Measurements from ENCODE around the gene MPC1.

MPC1 gene

DNA sequence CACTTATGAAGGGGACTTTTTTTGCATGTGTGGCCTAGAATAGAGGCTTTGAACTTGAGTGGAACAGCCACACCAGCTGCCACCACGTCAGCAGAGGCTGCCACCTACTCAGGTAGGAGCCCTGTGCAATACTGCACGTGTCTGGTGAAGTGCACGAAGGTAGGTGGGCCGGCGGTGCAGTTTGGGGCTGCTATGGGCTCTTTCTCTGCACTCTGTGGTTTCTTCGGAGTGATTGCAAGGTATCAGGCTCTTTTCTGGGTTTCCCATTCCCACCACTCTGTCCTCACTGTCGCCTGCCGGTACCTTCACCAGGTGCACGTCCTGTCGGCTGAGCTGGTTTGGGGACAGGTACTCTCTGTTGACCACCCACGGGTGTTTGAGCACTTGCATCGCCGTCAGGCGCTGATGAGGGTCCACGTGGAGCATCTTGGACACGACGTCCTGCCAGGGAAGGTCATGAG is 30.8 kb upstream of the MPC1 start:
- H3K4me3 ChIP-seq (ENCODE audit: control insufficient read depth, low read depth, low read length) = no peak overlapping the region
- TF ChIP-seq, protein P1, sequence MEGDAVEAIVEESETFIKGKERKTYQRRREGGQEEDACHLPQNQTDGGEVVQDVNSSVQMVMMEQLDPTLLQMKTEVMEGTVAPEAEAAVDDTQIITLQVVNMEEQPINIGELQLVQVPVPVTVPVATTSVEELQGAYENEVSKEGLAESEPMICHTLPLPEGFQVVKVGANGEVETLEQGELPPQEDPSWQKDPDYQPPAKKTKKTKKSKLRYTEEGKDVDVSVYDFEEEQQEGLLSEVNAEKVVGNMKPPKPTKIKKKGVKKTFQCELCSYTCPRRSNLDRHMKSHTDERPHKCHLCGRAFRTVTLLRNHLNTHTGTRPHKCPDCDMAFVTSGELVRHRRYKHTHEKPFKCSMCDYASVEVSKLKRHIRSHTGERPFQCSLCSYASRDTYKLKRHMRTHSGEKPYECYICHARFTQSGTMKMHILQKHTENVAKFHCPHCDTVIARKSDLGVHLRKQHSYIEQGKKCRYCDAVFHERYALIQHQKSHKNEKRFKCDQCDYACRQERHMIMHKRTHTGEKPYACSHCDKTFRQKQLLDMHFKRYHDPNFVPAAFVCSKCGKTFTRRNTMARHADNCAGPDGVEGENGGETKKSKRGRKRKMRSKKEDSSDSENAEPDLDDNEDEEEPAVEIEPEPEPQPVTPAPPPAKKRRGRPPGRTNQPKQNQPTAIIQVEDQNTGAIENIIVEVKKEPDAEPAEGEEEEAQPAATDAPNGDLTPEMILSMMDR (IDR thresholded peaks at IDR 0.05; ENCODE audit: control insufficient read depth, insufficient read depth, low read depth, low read length, missing control alignments) = no peak

DNA sequence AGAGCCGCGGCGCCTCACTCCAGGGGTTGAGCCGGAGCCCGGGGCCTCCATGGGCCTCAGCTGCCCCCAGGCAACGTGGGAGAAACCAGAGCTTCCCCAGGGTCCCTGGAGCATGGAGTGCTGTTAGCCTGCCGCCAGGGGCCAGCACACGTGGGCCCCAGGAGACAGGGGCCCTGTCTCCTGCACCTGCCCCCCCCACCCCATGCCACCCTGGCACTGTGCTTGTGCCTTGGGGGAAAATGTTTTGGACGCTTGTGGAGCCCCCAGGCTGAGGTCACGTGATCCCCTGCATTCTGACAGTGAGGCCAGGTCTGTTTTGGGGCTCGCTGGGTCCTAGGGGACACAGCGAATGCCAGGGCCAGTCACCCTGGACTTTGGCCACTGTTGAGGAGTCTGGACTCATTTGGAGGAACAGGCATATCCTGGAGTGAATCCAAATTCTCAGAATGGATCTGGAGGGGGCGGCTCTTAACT is 30.2 kb upstream of the MPC1 start:
- no peak overlapping the region for H3K4me3 ChIP-seq (ENCODE audit: control insufficient read depth, low read depth, low read length)
- TF ChIP-seq, protein P1 (IDR thresholded peaks at IDR 0.05; ENCODE audit: control insufficient read depth, insufficient read depth, low read depth, low read length, missing control alignments) = no peak
- no peak for DNase-seq (ENCODE audit: low read depth)

More for the DNA sequence above, 30.8 kb upstream of the MPC1 start:
- DNase-seq (ENCODE audit: low read depth) = no peak

DNA sequence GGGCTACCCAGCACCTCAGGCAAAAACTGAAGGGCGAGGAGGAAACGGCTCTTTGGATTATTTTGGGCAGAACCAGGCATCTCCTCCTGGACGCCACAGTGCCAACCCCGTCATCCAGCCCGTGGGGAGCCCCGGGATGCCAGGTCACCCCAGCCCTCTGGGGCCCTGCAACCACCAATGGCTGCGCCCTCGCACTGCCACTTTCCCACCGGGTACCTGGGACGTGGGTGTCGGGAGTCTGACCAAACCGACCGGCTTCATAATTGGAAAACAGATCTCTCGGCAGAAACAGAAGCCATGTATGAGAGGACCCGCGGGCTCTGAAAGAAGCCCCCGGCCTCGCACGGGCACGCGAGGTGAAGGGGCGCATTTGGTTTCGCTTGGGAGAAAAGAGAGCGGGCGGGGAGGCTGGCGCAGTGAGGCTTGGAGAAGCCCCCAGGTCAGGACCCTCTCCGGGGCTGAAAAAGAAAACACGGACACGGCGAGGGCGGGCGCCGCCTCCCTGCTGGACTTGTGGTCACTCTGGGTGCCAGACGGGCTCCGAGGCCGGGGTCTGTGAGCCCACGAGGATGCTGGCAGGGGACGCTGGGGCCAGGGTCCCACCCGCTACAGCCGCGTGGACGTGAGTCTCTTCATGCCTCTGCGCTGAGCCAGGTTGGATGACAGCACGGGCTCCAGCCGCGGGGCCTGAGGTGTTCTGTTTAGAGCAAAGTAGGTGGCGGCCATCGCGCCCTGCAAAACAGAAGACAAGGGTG is 29.6 kb upstream of the MPC1 start:
- no peak for DNase-seq (ENCODE audit: low read depth)
- TF ChIP-seq, protein P1 (IDR thresholded peaks at IDR 0.05; ENCODE audit: control insufficient read depth, insufficient read depth, low read depth, low read length, missing control alignments) = no peak
- H3K4me3 ChIP-seq (ENCODE audit: control insufficient read depth, low read depth, low read length) = no peak overlapping the region

DNA sequence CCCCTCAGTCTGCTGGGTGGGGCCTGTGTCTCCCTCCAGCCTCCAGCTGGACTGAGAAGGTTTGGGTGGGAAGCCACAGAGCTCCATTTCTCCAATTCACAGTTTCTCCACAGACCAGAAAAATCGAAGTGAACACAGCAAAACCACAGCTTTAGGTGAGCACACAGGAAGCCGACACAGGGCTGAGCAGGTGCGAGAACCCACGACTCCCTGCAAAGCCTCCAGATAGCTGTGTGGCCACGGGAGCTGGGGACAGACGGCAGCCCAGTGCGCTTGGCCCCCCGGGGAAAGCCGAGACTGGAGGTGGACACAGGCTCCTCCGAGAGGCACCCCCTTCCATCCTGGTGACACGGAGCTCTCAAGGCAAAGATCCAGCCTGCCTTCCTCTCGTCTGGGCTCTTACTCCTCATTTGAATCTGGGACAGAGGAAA is 29.0 kb upstream of the MPC1 start:
- no peak for DNase-seq (ENCODE audit: low read depth)
- H3K4me3 ChIP-seq (ENCODE audit: control insufficient read depth, low read depth, low read length) = no peak overlapping the region
- TF ChIP-seq, protein P1 (IDR thresholded peaks at IDR 0.05; ENCODE audit: control insufficient read depth, insufficient read depth, low read depth, low read length, missing control alignments) = no peak

DNA sequence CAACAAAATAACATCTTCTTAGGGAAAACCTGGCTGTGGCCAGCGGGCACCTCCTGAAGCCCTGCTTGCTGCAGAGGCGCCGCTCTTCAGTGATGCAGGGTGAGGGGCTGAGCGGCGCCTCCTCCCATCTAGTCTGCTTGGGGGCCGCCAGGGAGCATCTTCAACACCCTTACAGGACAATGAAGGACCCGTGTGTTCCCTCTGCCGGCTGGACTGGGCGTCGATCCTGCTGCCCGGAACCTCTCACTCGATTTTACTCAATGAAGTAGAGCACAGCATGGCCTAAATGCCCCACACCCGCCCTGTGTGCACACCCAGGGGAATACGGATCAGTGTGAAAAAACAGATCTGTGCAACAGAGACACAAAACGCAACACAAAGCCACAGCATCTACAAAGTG is 28.5 kb upstream of the MPC1 start:
- H3K4me3 ChIP-seq (ENCODE audit: control insufficient read depth, low read depth, low read length) = no peak overlapping the region
- no peak for DNase-seq (ENCODE audit: low read depth)
- TF ChIP-seq, protein P1 (IDR thresholded peaks at IDR 0.05; ENCODE audit: control insufficient read depth, insufficient read depth, low read depth, low read length, missing control alignments) = no peak

DNA sequence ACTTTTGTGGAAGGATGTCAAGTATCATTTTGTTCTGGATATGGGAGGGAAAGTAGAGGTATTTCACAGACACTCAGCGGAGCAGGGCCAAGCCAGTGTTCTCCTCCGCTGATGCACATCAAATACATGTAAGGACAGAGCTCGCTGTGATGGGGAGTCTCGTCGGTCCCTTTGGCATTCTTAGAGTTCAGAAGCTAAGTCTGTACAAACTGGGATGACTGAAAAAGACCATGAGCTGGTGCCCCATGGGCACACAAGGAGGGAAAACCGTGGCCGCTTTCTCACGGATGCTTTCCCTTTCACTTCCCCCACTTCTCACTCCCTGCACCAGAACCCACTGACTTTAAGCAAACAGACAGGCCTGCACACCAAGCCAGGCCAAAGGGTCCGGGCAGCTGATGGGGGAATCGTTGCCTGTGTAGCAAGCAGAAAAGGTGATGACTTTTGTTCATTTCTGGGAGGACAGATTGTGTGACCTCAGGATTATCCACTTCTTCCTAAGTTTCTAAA is 27.7 kb upstream of the MPC1 start:
- no peak overlapping the region for H3K4me3 ChIP-seq (ENCODE audit: control insufficient read depth, low read depth, low read length)
- TF ChIP-seq, protein P1 (IDR thresholded peaks at IDR 0.05; ENCODE audit: control insufficient read depth, insufficient read depth, low read depth, low read length, missing control alignments) = no peak
- no peak for DNase-seq (ENCODE audit: low read depth)

Measured in AG09309 (cell line).